H9 (cell line): Measurements from ENCODE around the gene MOB3B. TPM values are rescaled to one million over a fixed set of nuclear protein-coding genes. Genes with fewer than 3 reads are reported as not detected.

ENCODE experiments used
- DNase-seq: peaks from one replicate; pipeline ENCODE4 v3.0.0-alpha.2; 2017
- H2AFZ ChIP-seq: one replicate; pipeline ENCODE4 v1.6.1; 2013; ENCODE audit warnings: mild to moderate bottlenecking, low read length, control low read depth, moderate library complexity
- H2AK5ac ChIP-seq: 2 replicates; pipeline ENCODE4 v1.6.1; 2013; ENCODE audit warnings: low read length, control low read depth, mixed read lengths; ENCODE audit not compliant: insufficient read length
- H2BK120ac ChIP-seq: one replicate; pipeline ENCODE4 v1.6.1; 2013; ENCODE audit warnings: low read depth, mild to moderate bottlenecking, low read length, control low read depth, inconsistent platforms; ENCODE audit not compliant: poor library complexity, severe bottlenecking
- H2BK12ac ChIP-seq: 2 replicates; pipeline ENCODE4 v1.6.1; 2013; ENCODE audit warnings: low read length, control low read depth, mixed read lengths, low read depth; ENCODE audit not compliant: insufficient read length
- H2BK15ac ChIP-seq: 2 replicates; pipeline ENCODE4 v1.6.1; 2013; ENCODE audit warnings: low read depth, low read length, control low read depth
- H2BK20ac ChIP-seq: one replicate; pipeline ENCODE4 v1.6.1; 2013; ENCODE audit warnings: low read depth, mild to moderate bottlenecking, low read length, control low read depth, inconsistent platforms; ENCODE audit not compliant: poor library complexity, severe bottlenecking
- H2BK5ac ChIP-seq: 2 replicates; pipeline ENCODE4 v1.6.1; 2013; ENCODE audit warnings: low read length, control low read depth, mixed read lengths; ENCODE audit not compliant: insufficient read length
- H3K14ac ChIP-seq: 2 replicates; pipeline ENCODE4 v1.6.1; 2013; ENCODE audit warnings: low read length, control low read depth; ENCODE audit not compliant: insufficient read depth
- H3K18ac ChIP-seq: 2 replicates; pipeline ENCODE4 v1.6.1; 2013; ENCODE audit warnings: low read depth, mild to moderate bottlenecking, mixed read lengths, low read length, control low read depth; ENCODE audit not compliant: insufficient read length
- H3K23ac ChIP-seq: 2 replicates; pipeline ENCODE4 v1.6.1; 2013; ENCODE audit warnings: low read length, control low read depth, mixed read lengths, low read depth; ENCODE audit not compliant: insufficient read length
- H3K23me2 ChIP-seq: 2 replicates; pipeline ENCODE4 v1.6.1; 2013; ENCODE audit warnings: low read depth, mild to moderate bottlenecking, mixed read lengths, low read length, control low read depth; ENCODE audit not compliant: insufficient read length, poor library complexity, severe bottlenecking
- H3K27ac ChIP-seq: 2 replicates; pipeline ENCODE4 v1.5.1; 2013; ENCODE audit warnings: low read length, control low read depth, mixed read lengths, low read depth; ENCODE audit not compliant: insufficient read length
- H3K27me3 ChIP-seq: 2 replicates; pipeline ENCODE4 v1.6.1; 2013; ENCODE audit warnings: low read length, control low read depth, inconsistent platforms; ENCODE audit not compliant: insufficient read depth
- H3K4ac ChIP-seq: 2 replicates; pipeline ENCODE4 v1.6.1; 2013; ENCODE audit warnings: low read depth, mild to moderate bottlenecking, control low read depth, inconsistent platforms, low read length, moderate library complexity
- H3K4me1 ChIP-seq: 2 replicates; pipeline ENCODE4 v1.6.1; 2013; ENCODE audit warnings: low read length, control low read depth, inconsistent platforms; ENCODE audit not compliant: insufficient read depth
- H3K4me2 ChIP-seq: 2 replicates; pipeline ENCODE4 v1.6.1; 2013; ENCODE audit warnings: low read length, control low read depth, mixed read lengths; ENCODE audit not compliant: insufficient read length, insufficient read depth
- H3K56ac ChIP-seq: 2 replicates; pipeline ENCODE4 v1.6.1; 2013; ENCODE audit warnings: low read depth, mild to moderate bottlenecking, mixed read lengths, low read length, control low read depth; ENCODE audit not compliant: insufficient read length
- H3K79me1 ChIP-seq: 2 replicates; pipeline ENCODE4 v1.6.1; 2013; ENCODE audit warnings: low read depth, mild to moderate bottlenecking, moderate library complexity, low read length, control low read depth, inconsistent platforms; ENCODE audit not compliant: insufficient read depth, poor library complexity, severe bottlenecking
- H3K79me2 ChIP-seq: 2 replicates; pipeline ENCODE4 v1.6.1; 2013; ENCODE audit warnings: low read length, control low read depth, inconsistent platforms; ENCODE audit not compliant: insufficient read depth
- H3K9ac ChIP-seq: 2 replicates; pipeline ENCODE4 v1.6.1; 2013; ENCODE audit warnings: low read length, control low read depth, mixed read lengths; ENCODE audit not compliant: insufficient read length; ENCODE audit errors: extremely low read depth
- H3K9me3 ChIP-seq: one replicate; pipeline ENCODE4 v1.6.1; 2013; ENCODE audit warnings: low read depth, low read length, inconsistent platforms; ENCODE audit not compliant: control insufficient read depth
- H3T11ph ChIP-seq: one replicate; pipeline ENCODE4 v1.6.1; 2013; ENCODE audit warnings: mild to moderate bottlenecking, low read length, control low read depth, inconsistent platforms
- H4K20me1 ChIP-seq: one replicate; pipeline ENCODE4 v1.6.1; 2013; ENCODE audit not compliant: control insufficient read depth, insufficient read length, insufficient read depth
- H4K5ac ChIP-seq: 2 replicates; pipeline ENCODE4 v1.6.1; 2013; ENCODE audit warnings: low read depth, mild to moderate bottlenecking, mixed read lengths, low read length, control low read depth; ENCODE audit not compliant: insufficient read length
- H4K8ac ChIP-seq: replicated peaks from 2 replicates; pipeline ENCODE4 v1.6.1; 2013; ENCODE audit warnings: low read length, control low read depth, mixed read lengths, low read depth; ENCODE audit not compliant: insufficient read length
- H4K91ac ChIP-seq: 2 replicates; pipeline ENCODE4 v1.6.1; 2013; ENCODE audit warnings: low read depth, mild to moderate bottlenecking, moderate library complexity, mixed read lengths, low read length, control low read depth; ENCODE audit not compliant: insufficient read length
- H3K27ac Mint-ChIP-seq, 3 experiments: 2 replicates in 2 of 3; 3 replicates in 1 of 3; pipeline ENCODE4 v1.8.0; 2020 to 2021; ENCODE audit warnings: mixed read lengths in 3 of 3, mild to moderate bottlenecking in 1 of 3, moderate library complexity in 1 of 3
- H3K27me3 Mint-ChIP-seq: 2 replicates; pipeline ENCODE4 v1.8.0; 2021; ENCODE audit warnings: low read depth, mild to moderate bottlenecking, moderate library complexity, mixed read lengths
- H3K36me3 Mint-ChIP-seq, 3 experiments: 2 replicates in 2 of 3; 3 replicates in 1 of 3; pipeline ENCODE4 v1.8.0; 2020 to 2021; ENCODE audit warnings: low read depth in 3 of 3, mixed read lengths in 3 of 3; ENCODE audit not compliant: insufficient read depth in 1 of 3
- H3K4me1 Mint-ChIP-seq, 2 experiments: 2 replicates each; pipeline ENCODE4 v1.8.0; 2020; ENCODE audit warnings: mixed read lengths in 2 of 2
- H3K4me3 Mint-ChIP-seq, 2 experiments: 2 replicates in 1 of 2; 3 replicates in 1 of 2; pipeline ENCODE4 v1.8.0; 2020 to 2021; ENCODE audit warnings: mild to moderate bottlenecking in 2 of 2, mixed read lengths in 2 of 2, moderate library complexity in 1 of 2
- H3K9me3 Mint-ChIP-seq, 2 experiments: 2 replicates in 1 of 2; 3 replicates in 1 of 2; pipeline ENCODE4 v1.8.0; 2020; ENCODE audit warnings: mild to moderate bottlenecking in 2 of 2, mixed read lengths in 2 of 2, moderate library complexity in 1 of 2
- CTCF ChIP-seq: fragments of 200-600 bp; sonication (generic); conservative IDR thresholded peaks from 3 replicates; pipeline ENCODE4 v1.8.0; 2021; ENCODE audit warnings: antibody characterized with exemption, mild to moderate bottlenecking
- WGBS: extraction: QIAGEN DNeasy Blood & Tissue Kit; methylation state at CpG from one replicate; pipeline ENCODE4 v1.1.7; 2013; ENCODE audit warnings: missing lambda C conversion rate, low lambda C conversion rate, mixed read lengths; ENCODE audit not compliant: insufficient read length; ENCODE audit errors: extremely low coverage; 5-methylcytosine and 5-hydroxymethylcytosine counted together
- total RNA-seq: library from RNA; stranded (reverse); gene quantifications from 2 replicates; pipeline ENCODE4 v1.2.1, GENCODE V29; 2021

The MOB3B gene
- total RNA-seq, 1 experiment from 2014 or later = 9.8 TPM

GRCh38 chr9:27469550-27469949 is 60.1 kb downstream of the MOB3B start:
- H3K9me3 Mint-ChIP-seq = no peaks in the 10 kb centered on the region
- H3K4me3 Mint-ChIP-seq = no peak overlapping the region
- Histone ChIP-seq H3K23ac (no peak overlapping the region), H3K27ac (no peak overlapping the region), H3K14ac (no peak overlapping the region), H3K4ac (no peak overlapping the region), H4K5ac (no peak overlapping the region), H3K9me3 (no peaks in the 10 kb centered on the region), H3K56ac (no peak overlapping the region), H4K91ac (no peak overlapping the region), H3K4me2 (no peak overlapping the region), H3K18ac (no peak overlapping the region), H2BK5ac (no peak overlapping the region), H2BK20ac (no peak overlapping the region), H3T11ph (no peak overlapping the region), H4K8ac (no peak overlapping the region), H2BK12ac (no peak overlapping the region), H2BK120ac (no peak overlapping the region), H2AFZ (no peak overlapping the region), H3K4me1 (peaks cover 4% of the 10 kb centered on the region), H3K79me2 (peaks cover 2% of the 10 kb centered on the region; the same call in 1 of the 2 replicates), H4K20me1 (no peaks in the 10 kb centered on the region), H3K79me1 (no peaks in the 10 kb centered on the region), H3K23me2 (no peaks in the 10 kb centered on the region), H3K9ac (no peak overlapping the region), H2BK15ac (no peak overlapping the region), H2AK5ac (no peak overlapping the region), H3K27me3 (no peaks in the 10 kb centered on the region)
- peaks cover 32 to 39% of the 10 kb centered on the region in 2 experiments for H3K4me1 Mint-ChIP-seq
- H3K36me3 Mint-ChIP-seq = no peaks in the 10 kb centered on the region; a peak in 3 of 7 replicates
- H3K27me3 Mint-ChIP-seq = no peaks in the 10 kb centered on the region
- TF ChIP-seq CTCF = no peak
- H3K27ac Mint-ChIP-seq = no peak overlapping the region
- no CpG with 5 or more reads among the region's 3 CpGs for WGBS
- DNase-seq = no peak
